HEK293 (cell line): ENCODE results near the gene PLIN5.
A peak's percentile ranks its signal among the peaks of the same experiment; 100 is the strongest.

Source experiments
- CTCF ChIA-PET: fragments of 350-600 bp; formaldehyde crosslinking; extraction: SDS; loops from one replicate; lab custom pipeline; 2021; ENCODE audit warnings: antibody characterized with exemption; lab: Yijun Ruan, JAX
- POLR2A ChIA-PET: fragments of 300-600 bp; formaldehyde crosslinking; extraction: SDS; loops from one replicate; lab custom pipeline; 2020; ENCODE audit warnings: antibody characterized with exemption, inconsistent platforms; lab: Yijun Ruan, JAX
- H3K27ac ChIP-seq: fragments of 200-500 bp; sonication (Bioruptor generic); 2 replicates; pipeline ENCODE4 v1.5.1; 2014; ENCODE audit warnings: low read depth, low read length, control low read depth, inconsistent platforms; ENCODE audit errors: extremely low read depth
- H3K36me3 ChIP-seq, 2 experiments: fragments of 200-500 bp in 1 of 2; sonication (Bioruptor generic) in 1 of 2; 1 replicate in 1 of 2; 2 replicates in 1 of 2; pipeline ENCODE4 v1.5.1; 2014 to 2017; ENCODE audit warnings: inconsistent platforms in 2 of 2, low read length in 2 of 2; ENCODE audit not compliant: control insufficient read depth in 2 of 2, insufficient read depth in 1 of 2
- H3K4me1 ChIP-seq: fragments of 200-500 bp; sonication (Bioruptor generic); 2 replicates; pipeline ENCODE4 v1.5.1; 2014; ENCODE audit warnings: mild to moderate bottlenecking, low read length, inconsistent platforms; ENCODE audit not compliant: control insufficient read depth, insufficient read depth
- H3K4me3 ChIP-seq: 2 replicates; pipeline ENCODE4 v1.5.1; 2011; ENCODE audit warnings: low read depth, mild to moderate bottlenecking, control low read depth, low read length, moderate library complexity
- H3K9me3 ChIP-seq: fragments of 200-500 bp; sonication (Bioruptor generic); 2 replicates; pipeline ENCODE4 v1.5.1; 2014; ENCODE audit warnings: low read depth, low read length, inconsistent platforms; ENCODE audit not compliant: control insufficient read depth, insufficient read depth
- PRDM1 ChIP-seq: fragments of 450-650 bp; formaldehyde crosslinking; IDR thresholded peaks from 2 replicates; pipeline ENCODE4; 2016; ENCODE audit warnings: missing biosample characterization, missing genetic modification characterization
- PRDM4 ChIP-seq: fragments of 450-650 bp; formaldehyde crosslinking; IDR thresholded peaks from 2 replicates; pipeline ENCODE4 v1.5.1; 2017; ENCODE audit warnings: missing biosample characterization, missing genetic modification characterization
- ZBTB11 ChIP-seq: fragments of 450-650 bp; formaldehyde crosslinking; conservative IDR thresholded peaks from 2 replicates; pipeline ENCODE4 v1.5.1; 2016; ENCODE audit warnings: low read depth, missing biosample characterization, missing genetic modification characterization
- ZBTB17 ChIP-seq: fragments of 450-650 bp; formaldehyde crosslinking; IDR thresholded peaks from 2 replicates; pipeline ENCODE4 v1.5.1; 2016; ENCODE audit warnings: missing biosample characterization, missing genetic modification characterization
- ZBTB20 ChIP-seq: fragments of 450-650 bp; formaldehyde crosslinking; IDR thresholded peaks from 2 replicates; pipeline ENCODE4 v1.5.1; 2016; ENCODE audit warnings: missing biosample characterization, missing genetic modification characterization
- ZBTB21 ChIP-seq: fragments of 450-650 bp; formaldehyde crosslinking; IDR thresholded peaks from 2 replicates; pipeline ENCODE4 v1.5.1; 2017; ENCODE audit warnings: missing biosample characterization, missing genetic modification characterization
- ZBTB7A ChIP-seq: fragments of 450-650 bp; formaldehyde crosslinking; IDR thresholded peaks from 2 replicates; pipeline ENCODE4 v1.5.1; 2016; ENCODE audit warnings: low read depth, missing biosample characterization, missing genetic modification characterization
- ZEB2 ChIP-seq: fragments of 450-650 bp; formaldehyde crosslinking; IDR thresholded peaks from 2 replicates; pipeline ENCODE4 v1.5.1; 2016; ENCODE audit warnings: missing biosample characterization, missing genetic modification characterization
- ZNF155 ChIP-seq: fragments of 450-650 bp; formaldehyde crosslinking; IDR thresholded peaks from 2 replicates; pipeline ENCODE4 v1.5.1; 2016; ENCODE audit warnings: missing biosample characterization, missing genetic modification characterization
- ZNF23 ChIP-seq: fragments of 450-650 bp; formaldehyde crosslinking; IDR thresholded peaks from 2 replicates; pipeline ENCODE4 v1.5.1; 2016; ENCODE audit warnings: missing biosample characterization, missing genetic modification characterization, borderline replicate concordance
- ZNF274 ChIP-seq, 2 experiments: fragments of 200-500 bp in 1 of 2; fragments of 450-650 bp in 1 of 2; sonication (Bioruptor generic) in 1 of 2; formaldehyde crosslinking in 1 of 2; IDR thresholded peaks; 2 replicates each; pipeline versions ENCODE4 v1.5.1 to v1.6.1; 2014 to 2016; ENCODE audit warnings: borderline replicate concordance in 1 of 2, inconsistent platforms in 1 of 2, low read length in 1 of 2, missing biosample characterization in 1 of 2, missing genetic modification characterization in 1 of 2
- ZNF341 ChIP-seq: fragments of 450-650 bp; formaldehyde crosslinking; IDR thresholded peaks from 2 replicates; pipeline ENCODE4; 2016; ENCODE audit warnings: low read depth, missing biosample characterization, missing genetic modification characterization
- ZNF426 ChIP-seq: fragments of 450-650 bp; formaldehyde crosslinking; IDR thresholded peaks from 2 replicates; pipeline ENCODE4 v1.5.1; 2017; ENCODE audit warnings: missing biosample characterization, missing genetic modification characterization, mild to moderate bottlenecking, inconsistent platforms, moderate library complexity
- ZNF544 ChIP-seq: fragments of 450-650 bp; formaldehyde crosslinking; IDR thresholded peaks from 2 replicates; pipeline ENCODE4 v1.5.0; 2017; ENCODE audit warnings: missing biosample characterization, missing genetic modification characterization
- ZNF548 ChIP-seq: fragments of 450-650 bp; formaldehyde crosslinking; IDR thresholded peaks from 2 replicates; pipeline ENCODE4 v1.5.1; 2016; ENCODE audit warnings: missing biosample characterization, missing genetic modification characterization
- ZNF670 ChIP-seq: fragments of 450-650 bp; formaldehyde crosslinking; IDR thresholded peaks from 2 replicates; pipeline ENCODE4 v1.5.1; 2016; ENCODE audit warnings: missing biosample characterization, missing genetic modification characterization, low read depth
- ZNF677 ChIP-seq: fragments of 450-650 bp; IDR thresholded peaks from 2 replicates; pipeline ENCODE4 v1.5.0; 2018; ENCODE audit warnings: missing biosample characterization, mild to moderate bottlenecking, missing genetic modification characterization, moderate library complexity
- ZNF692 ChIP-seq: fragments of 450-650 bp; formaldehyde crosslinking; IDR thresholded peaks from 2 replicates; pipeline ENCODE4 v1.5.1; 2016; ENCODE audit warnings: missing biosample characterization, missing genetic modification characterization
- ZNF768 ChIP-seq: fragments of 450-650 bp; formaldehyde crosslinking; IDR thresholded peaks from 2 replicates; pipeline ENCODE4 v1.5.1; 2018; ENCODE audit warnings: missing biosample characterization, mild to moderate bottlenecking, missing genetic modification characterization
- ZNF785 ChIP-seq: fragments of 450-650 bp; formaldehyde crosslinking; IDR thresholded peaks from 2 replicates; pipeline ENCODE4 v1.5.1; 2016; ENCODE audit warnings: missing biosample characterization, missing genetic modification characterization

The PLIN5 gene

GRCh38 chr19:4477034-4477801 is 57.8 kb downstream of the PLIN5 start:
- H3K9me3 ChIP-seq, result no peaks in the 10 kb centered on the region
- ChIA-PET CTCF (interaction anchor here (0.6 kb wide), 1 partner anchor 47 kb away, joined by 3 read pairs; no protein-coding TSS in a partner anchor), POLR2A (interaction anchor here (1.5 kb wide), 1 partner anchor 22 kb away, joined by 3 read pairs; no protein-coding TSS in a partner anchor)
- H3K4me1 ChIP-seq, result peaks cover 3% of the 10 kb centered on the region; the same call in 1 of the 2 replicates
- peak overlapping the region; percentile 28; the same call in 1 of the 2 replicates for H3K27ac ChIP-seq
- TF ChIP-seq ZNF155 (tag by site-specific recombination), result no peak
- no peak for TF ChIP-seq ZNF274 (IDR thresholded peaks at IDR 0.05; ENCODE audit: low read length)
- TF ChIP-seq ZNF274 (tag by site-specific recombination; IDR thresholded peaks at IDR 0.05; ENCODE audit: borderline replicate concordance), result no peak
- 0 out of 2 replicates have a peak, but pooled peaks have one; percentile 26 for TF ChIP-seq ZNF692 (tag by site-specific recombination)
- no peak for TF ChIP-seq ZNF544 (tag by site-specific recombination)
- no peak overlapping the region for H3K4me3 ChIP-seq
- peaks cover 22 to 56% of the 10 kb centered on the region in 2 experiments for H3K36me3 ChIP-seq

GRCh38 chr19:4474514-4475022 is 60.5 kb downstream of the PLIN5 start:
- Histone ChIP-seq H3K9me3 (no peaks in the 10 kb centered on the region), H3K4me1 (peaks cover 3% of the 10 kb centered on the region; the same call in 1 of the 2 replicates), H3K27ac (peak overlapping the region; percentile 73), H3K36me3 (peaks cover 20 to 43% of the 10 kb centered on the region in 2 experiments), H3K4me3 (peak overlapping the region; percentile 85)
- CTCF ChIA-PET, result interaction anchor here (0.5 to 0.6 kb wide), 2 partner anchors 30 to 241 kb away, joined by 3 read pairs; no protein-coding TSS in a partner anchor
- POLR2A ChIA-PET, result interaction anchor here (1.0 to 1.1 kb wide), 2 partner anchors 20 to 84 kb away, joined by 3 read pairs; no protein-coding TSS in a partner anchor
- TF ChIP-seq ZNF768 (tag by site-specific recombination) (no peak), PRDM4 (tag by site-specific recombination) (peak; percentile 44; the same call in 1 of the 2 replicates), ZBTB11 (tag by site-specific recombination) (peak; percentile 30; the same call in 1 of the 2 replicates), ZBTB17 (tag by site-specific recombination) (peak; percentile 85), ZNF341 (tag by site-specific recombination) (peak; percentile 96), ZNF785 (tag by site-specific recombination) (no peak), ZBTB21 (tag by site-specific recombination) (no peak), ZNF23 (no peak), ZEB2 (tag by site-specific recombination) (0 out of 2 replicates have a peak, but pooled peaks have one; percentile 3), ZNF670 (tag by site-specific recombination) (no peak), ZNF692 (tag by site-specific recombination) (no peak), ZNF677 (tag by site-specific recombination) (no peak), PRDM1 (peak; percentile 94), ZBTB7A (0 out of 2 replicates have a peak, but pooled peaks have one; percentile 7), ZNF426 (tag by site-specific recombination) (no peak), ZBTB20 (tag by site-specific recombination) (peak; percentile 32; the same call in 1 of the 2 replicates), ZNF548 (tag by site-specific recombination) (no peak)
